Liver (tissue), 9 donors: Measurements from ENCODE around the gene GAMT. TPM values are rescaled to one million over a fixed set of nuclear protein-coding genes. Genes with fewer than 3 reads are reported as not detected.

Experiments used
- DNase-seq: peaks from one replicate; pipeline ENCODE4 v3.0.0-alpha.2; 2017; ENCODE audit warnings: low spot score
- H3K27ac ChIP-seq, 2 donors: one replicate each; pipeline ENCODE4 v1.7.0; 2013; ENCODE audit warnings: inconsistent platforms in 2 of 2, low read length in 2 of 2, control low read depth in 1 of 2, low read depth in 1 of 2, mild to moderate bottlenecking in 1 of 2
- H3K27me3 ChIP-seq, 4 donors: one replicate each; pipeline versions ENCODE4 v1.6.1 to v1.7.0; 2013; ENCODE audit warnings: low read length in 3 of 4, inconsistent platforms in 1 of 4, mild to moderate bottlenecking in 1 of 4, moderate library complexity in 1 of 4; ENCODE audit not compliant: control insufficient read depth in 4 of 4, insufficient read depth in 4 of 4
- H3K36me3 ChIP-seq, 4 donors: one replicate each; pipeline versions ENCODE4 v1.6.1 to v1.7.0; 2013; ENCODE audit warnings: low read length in 3 of 4, mild to moderate bottlenecking in 3 of 4, low read depth in 1 of 4, moderate library complexity in 1 of 4; ENCODE audit not compliant: control insufficient read depth in 4 of 4, insufficient read depth in 3 of 4
- H3K4me1 ChIP-seq, 4 donors: one replicate each; pipeline versions ENCODE4 v1.6.1 to v1.7.0; 2013; ENCODE audit warnings: low read length in 3 of 4, mild to moderate bottlenecking in 3 of 4, moderate library complexity in 1 of 4; ENCODE audit not compliant: control insufficient read depth in 4 of 4, insufficient read depth in 4 of 4
- H3K4me3 ChIP-seq, 3 donors: one replicate each; pipeline versions ENCODE4 v1.6.1 to v1.7.0; 2013; ENCODE audit warnings: low read length in 3 of 3, control low read depth in 1 of 3, low read depth in 1 of 3, mild to moderate bottlenecking in 1 of 3
- H3K9ac ChIP-seq, 2 donors: one replicate each; pipeline ENCODE4 v1.7.0; 2013; ENCODE audit warnings: low read length in 2 of 2, mild to moderate bottlenecking in 2 of 2, moderate library complexity in 2 of 2, control low read depth in 1 of 2, low read depth in 1 of 2
- H3K9me3 ChIP-seq, 4 donors: one replicate each; pipeline versions ENCODE4 v1.6.1 to v1.7.0; 2013; ENCODE audit warnings: low read length in 3 of 4; ENCODE audit not compliant: control insufficient read depth in 4 of 4
- ATF3 ChIP-seq: IDR thresholded peaks from 2 replicates; pipeline ENCODE4 v1.6.1; 2016; ENCODE audit warnings: antibody characterized with exemption
- CTCF ChIP-seq: fragments of 150-350 bp; IDR thresholded peaks from 2 replicates; pipeline ENCODE4 v1.5.1; 2017; ENCODE audit warnings: improper control_type of control experiment, low read depth, low read length; ENCODE audit not compliant: missing input control
- EGR1 ChIP-seq, 2 donors: IDR thresholded peaks; 2 replicates each; pipeline ENCODE4 v1.6.1; 2016 to 2018; ENCODE audit warnings: antibody characterized with exemption in 2 of 2, low read depth in 2 of 2
- FOXA1 ChIP-seq: IDR thresholded peaks from 2 replicates; pipeline ENCODE4 v1.6.1; 2016; ENCODE audit warnings: antibody characterized with exemption
- FOXA2 ChIP-seq: IDR thresholded peaks from 2 replicates; pipeline ENCODE4 v1.6.1; 2016; ENCODE audit warnings: antibody characterized with exemption
- GABPA ChIP-seq, 2 donors: IDR thresholded peaks in 1 of 2; conservative IDR thresholded peaks in 1 of 2; 2 replicates each; pipeline ENCODE4 v1.6.1; 2016; ENCODE audit warnings: antibody characterized with exemption in 2 of 2, mild to moderate bottlenecking in 1 of 2, moderate library complexity in 1 of 2
- HNF4A ChIP-seq, 2 donors: conservative IDR thresholded peaks; 2 replicates each; pipeline ENCODE4 v1.6.1; 2016; ENCODE audit warnings: antibody characterized with exemption in 2 of 2, mild to moderate bottlenecking in 2 of 2
- HNF4G ChIP-seq: IDR thresholded peaks from 2 replicates; pipeline ENCODE4 v1.6.1; 2016; ENCODE audit warnings: antibody characterized with exemption
- JUND ChIP-seq, 2 donors: IDR thresholded peaks; 2 replicates each; pipeline ENCODE4 v1.6.1; 2016; ENCODE audit warnings: antibody characterized with exemption in 2 of 2
- MAX ChIP-seq: IDR thresholded peaks from 2 replicates; pipeline ENCODE4 v1.6.1; 2016; ENCODE audit warnings: antibody characterized with exemption
- NR2F2 ChIP-seq: IDR thresholded peaks from 2 replicates; pipeline ENCODE4 v1.6.1; 2016; ENCODE audit warnings: antibody characterized with exemption
- RAD21 ChIP-seq, 2 donors: IDR thresholded peaks; 2 replicates each; pipeline ENCODE4 v1.6.1; 2016; ENCODE audit warnings: antibody characterized with exemption in 2 of 2, mild to moderate bottlenecking in 2 of 2
- REST ChIP-seq: IDR thresholded peaks from 2 replicates; pipeline ENCODE4 v1.6.1; 2016; ENCODE audit warnings: antibody characterized with exemption, mild to moderate bottlenecking
- RXRA ChIP-seq, 2 donors: IDR thresholded peaks; 2 replicates each; pipeline ENCODE4 v1.6.1; 2017 to 2018; ENCODE audit warnings: antibody characterized with exemption in 2 of 2, mild to moderate bottlenecking in 1 of 2
- SP1 ChIP-seq: IDR thresholded peaks from 2 replicates; pipeline ENCODE4 v1.6.1; 2018; ENCODE audit warnings: antibody characterized with exemption, mild to moderate bottlenecking
- TAF1 ChIP-seq: conservative IDR thresholded peaks from 2 replicates; pipeline ENCODE4 v1.6.1; 2016; ENCODE audit warnings: antibody characterized with exemption, mild to moderate bottlenecking
- YY1 ChIP-seq: IDR thresholded peaks from 2 replicates; pipeline ENCODE4 v1.6.1; 2016; ENCODE audit warnings: antibody characterized with exemption, mild to moderate bottlenecking
- ZBTB33 ChIP-seq: IDR thresholded peaks from 2 replicates; pipeline ENCODE4 v1.6.1; 2016; ENCODE audit warnings: antibody characterized with exemption
- WGBS: extraction: QIAGEN DNeasy Blood & Tissue Kit; methylation state at CpG from one replicate; pipeline ENCODE4 v1.1.7; 2013; 5-methylcytosine and 5-hydroxymethylcytosine counted together
- polyA plus RNA-seq, 2 donors: library from polyadenylated mRNA; stranded (reverse) in 1 of 2; unstranded in 1 of 2; fragments of 200-250 nt in 1 of 2; fragments of >200 nt in 1 of 2; fragmentation: Nextera tagmentation in 1 of 2; extraction: Ambion mirVana in 1 of 2; gene quantifications; one replicate each; pipeline versions ENCODE4 v1.2.1 to v1.2.3, GENCODE V29; 2013 to 2015
- total RNA-seq, 2 donors: library from RNA; depleted of rRNA; stranded (reverse); fragments of >200 nt; gene quantifications; one replicate each; pipeline ENCODE4 v1.2.3, GENCODE V29; 2014
- donor health status: healthy.
- donor health status: healthy.
- donor health status: healthy.
- donor health status: healthy.
- donor health status: healthy.

GAMT gene
- total and polyA plus RNA-seq, 4 donors: 76.2 to 394 (median 274) TPM

GRCh38 chr19:1401889-1402217, 511 bp upstream of the GAMT start:
- H3K27me3 ChIP-seq: no peaks in the 10 kb centered on the region
- peak overlapping the region in 2 of 3 donors; percentile 58 to 94 for H3K4me3 ChIP-seq
- H3K27ac ChIP-seq: peak overlapping the region in 1 of 2 donors; percentile 89
- TF ChIP-seq TAF1: no peak
- TF ChIP-seq CTCF: no peak
- no peak for TF ChIP-seq JUND (IDR thresholded peaks at IDR 0.05)
- no peak for TF ChIP-seq ATF3
- no peak for TF ChIP-seq SP1
- no peak for TF ChIP-seq RXRA (IDR thresholded peaks at IDR 0.05)
- TF ChIP-seq REST: no peak
- no peak for TF ChIP-seq FOXA1
- TF ChIP-seq GABPA (IDR thresholded peaks at IDR 0.05 in 1 of 2, conservative IDR thresholded peaks at IDR 0.05 in 1 of 2): no peak
- no peak for TF ChIP-seq ZBTB33
- no peak for TF ChIP-seq MAX
- TF ChIP-seq RAD21 (IDR thresholded peaks at IDR 0.05): no peak
- TF ChIP-seq YY1: no peak
- TF ChIP-seq NR2F2: no peak
- no peak for TF ChIP-seq HNF4G
- no peak for TF ChIP-seq EGR1 (IDR thresholded peaks at IDR 0.05; ENCODE audit: low read depth in 2 of 2)
- TF ChIP-seq HNF4A (conservative IDR thresholded peaks at IDR 0.05): no peak
- no peak for TF ChIP-seq FOXA2
- H3K9me3 ChIP-seq: no peaks in the 10 kb centered on the region
- WGBS: 57% methylated on average over 11 of the region's 11 CpGs
- peak overlapping the region; percentile 14 to 70 for H3K9ac ChIP-seq
- peaks cover 0 to 6% (median 2%) of the 10 kb centered on the region in 4 donors for H3K36me3 ChIP-seq
- no peak for DNase-seq
- H3K4me1 ChIP-seq: peaks cover 14 to 47% (median 32%) of the 10 kb centered on the region in 4 donors
